Bronchial epithelial cell (primary cell): Measurements from ENCODE around the gene F12. TPM values are rescaled to one million over a fixed set of nuclear protein-coding genes. Genes with fewer than 3 reads are reported as not detected.

Experiments used
- DNase-seq: peaks from one replicate; pipeline ENCODE4 v3.0.0-alpha.2; 2010; ENCODE audit warnings: low read depth
- FAIRE-seq: peaks from 2 replicates; lab custom pipeline; 2011; peaks lifted over from hg19 to GRCh38; lab: Jason Lieb, UNC
- H3K27me3 ChIP-seq: 2 replicates; pipeline ENCODE4 v1.5.1; 2011; ENCODE audit warnings: low read length; ENCODE audit not compliant: control insufficient read depth, insufficient read depth
- H3K36me3 ChIP-seq: 2 replicates; pipeline ENCODE4 v1.5.1; 2011; ENCODE audit warnings: low read length; ENCODE audit not compliant: control insufficient read depth, insufficient read depth
- H3K4me3 ChIP-seq: 2 replicates; pipeline ENCODE4 v1.5.1; 2011; ENCODE audit warnings: mild to moderate bottlenecking, low read depth, low read length, control low read depth
- CTCF ChIP-seq: IDR thresholded peaks from 2 replicates; pipeline ENCODE4 v1.5.1; 2011; ENCODE audit warnings: mild to moderate bottlenecking, moderate library complexity, low read length, control low read depth, inconsistent platforms; ENCODE audit not compliant: insufficient read depth, severe bottlenecking
- total RNA-seq: library from RNA; depleted of rRNA; stranded (reverse); fragments of >200 nt; gene quantifications from 2 replicates; pipeline ENCODE4 v1.2.1, GENCODE V29; 2014

The F12 gene
- total RNA-seq, 1 donor from 2014 or later = 7.9 TPM

DNA sequence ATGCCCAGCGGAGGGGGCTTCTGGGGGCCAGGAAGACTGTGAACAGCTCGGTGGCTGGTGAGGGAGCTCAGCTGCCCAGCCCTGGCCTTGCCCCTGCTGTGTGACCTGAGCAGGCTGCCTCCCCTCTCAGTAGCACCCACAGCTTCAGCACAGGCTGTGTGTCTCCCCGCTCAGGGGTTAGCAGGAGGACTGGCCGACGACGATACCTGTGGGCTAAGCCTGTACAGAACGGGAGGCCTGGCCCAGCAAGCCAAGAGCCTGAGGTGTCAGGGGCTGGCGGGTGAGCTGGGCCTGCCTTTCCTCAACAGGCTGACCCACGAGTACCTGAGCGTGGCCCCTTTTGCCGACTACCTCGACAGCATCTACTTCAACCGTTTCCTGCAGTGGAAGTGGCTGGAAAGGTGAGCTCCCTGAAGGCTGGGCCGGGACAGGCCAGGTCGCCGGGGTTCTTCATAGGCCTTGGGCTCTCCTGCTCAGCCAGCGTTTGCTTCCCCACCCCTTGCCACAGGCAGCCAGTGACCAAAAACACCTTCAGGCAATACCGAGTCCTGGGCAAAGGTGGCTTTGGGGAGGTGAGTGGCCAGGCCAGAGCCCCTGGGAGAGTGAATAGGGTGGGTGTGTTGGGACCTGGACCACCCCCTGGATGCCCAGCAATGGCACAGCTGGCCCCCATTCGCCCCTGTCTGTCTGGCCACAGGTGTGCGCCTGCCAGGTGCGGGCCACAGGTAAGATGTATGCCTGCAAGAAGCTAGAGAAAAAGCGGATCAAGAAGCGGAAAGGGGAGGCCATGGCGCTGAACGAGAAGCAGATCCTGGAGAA lies 23.7 kb upstream of the F12 start:
- no peak for TF ChIP-seq CTCF
- Histone ChIP-seq H3K27me3 (no peaks in the 10 kb centered on the region), H3K36me3 (peaks cover 28% of the 10 kb centered on the region), H3K4me3 (no peak overlapping the region)
- no peak for FAIRE-seq
- no peak for DNase-seq

DNA sequence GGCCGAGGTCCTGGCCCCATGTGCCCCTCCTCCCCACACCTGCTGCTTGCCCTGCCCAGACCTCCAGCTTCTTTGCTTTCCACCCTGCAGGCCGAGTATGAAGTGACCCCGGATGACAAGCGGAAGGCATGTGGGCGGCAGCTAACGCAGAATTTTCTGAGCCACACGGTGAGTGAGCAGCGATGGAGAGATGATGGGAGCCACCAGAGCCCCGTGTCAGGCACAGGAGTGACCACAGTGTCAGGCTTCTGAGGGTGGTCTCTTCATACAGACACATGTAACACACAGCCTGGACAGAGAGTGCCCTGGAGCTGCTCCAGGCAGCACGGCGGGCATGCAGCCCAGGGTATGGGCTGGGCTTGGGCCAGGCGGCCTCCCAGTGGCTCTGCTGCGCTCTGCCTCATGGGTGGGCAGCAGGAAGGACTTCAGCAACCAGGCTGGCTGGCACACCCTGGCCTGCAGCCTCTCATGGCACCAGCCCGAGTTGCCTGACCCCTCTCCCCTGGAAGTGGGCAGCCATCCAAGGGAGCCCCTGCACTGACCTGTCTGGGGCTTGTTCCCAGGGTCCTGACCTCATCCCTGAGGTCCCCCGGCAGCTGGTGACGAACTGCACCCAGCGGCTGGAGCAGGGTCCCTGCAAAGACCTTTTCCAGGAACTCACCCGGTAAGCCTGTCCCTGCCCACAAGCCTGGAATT lies 22.9 kb upstream of the F12 start:
- no peak for TF ChIP-seq CTCF
- FAIRE-seq (no peak), DNase-seq (no peak)
- no peaks in the 10 kb centered on the region for H3K27me3 ChIP-seq
- H3K4me3 ChIP-seq = no peak overlapping the region
- H3K36me3 ChIP-seq = peaks cover 27% of the 10 kb centered on the region

DNA sequence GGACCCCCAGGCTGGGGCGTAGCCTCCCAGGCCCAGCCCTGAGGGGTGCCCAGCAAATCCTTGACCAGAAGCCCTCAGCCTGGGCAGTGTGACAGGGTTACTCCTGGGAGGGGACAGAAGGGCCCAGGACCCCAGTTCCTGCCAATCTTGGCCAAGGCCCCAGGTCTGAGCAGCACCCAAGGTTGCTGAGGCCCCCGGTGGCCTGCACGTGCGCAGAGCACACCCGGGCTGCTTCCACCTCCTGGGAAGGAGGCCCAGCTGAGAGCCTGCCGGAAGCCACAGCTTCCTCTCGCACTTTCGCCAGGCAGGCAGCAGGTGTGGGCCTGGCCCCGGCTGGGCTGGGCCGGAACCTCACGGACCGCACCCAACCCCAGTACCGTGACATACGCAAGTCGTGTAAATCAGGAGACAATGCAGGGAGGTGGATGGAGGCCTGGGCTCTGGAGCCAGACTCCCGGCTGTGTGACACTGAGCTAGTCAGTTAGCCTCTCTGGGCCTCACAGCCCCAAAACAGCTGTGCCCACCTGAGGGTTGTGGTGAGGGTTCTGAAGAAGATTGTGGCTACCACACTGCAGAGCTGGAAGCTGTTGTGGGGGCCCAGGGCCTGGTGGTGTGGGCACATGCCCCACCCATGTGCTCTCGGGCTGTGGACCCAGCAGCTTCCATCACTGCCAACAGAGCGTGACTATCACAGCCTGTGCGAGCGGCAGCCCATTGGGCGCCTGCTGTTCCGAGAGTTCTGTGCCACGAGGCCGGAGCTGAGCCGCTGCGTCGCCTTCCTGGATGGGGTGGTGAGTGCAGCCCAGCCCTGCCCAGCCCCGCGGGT lies 22.2 kb upstream of the F12 start:
- no peak for TF ChIP-seq CTCF
- no peak for DNase-seq
- FAIRE-seq = no peak
- Histone ChIP-seq H3K36me3 (peaks cover 26% of the 10 kb centered on the region), H3K4me3 (no peak overlapping the region), H3K27me3 (no peaks in the 10 kb centered on the region)

DNA sequence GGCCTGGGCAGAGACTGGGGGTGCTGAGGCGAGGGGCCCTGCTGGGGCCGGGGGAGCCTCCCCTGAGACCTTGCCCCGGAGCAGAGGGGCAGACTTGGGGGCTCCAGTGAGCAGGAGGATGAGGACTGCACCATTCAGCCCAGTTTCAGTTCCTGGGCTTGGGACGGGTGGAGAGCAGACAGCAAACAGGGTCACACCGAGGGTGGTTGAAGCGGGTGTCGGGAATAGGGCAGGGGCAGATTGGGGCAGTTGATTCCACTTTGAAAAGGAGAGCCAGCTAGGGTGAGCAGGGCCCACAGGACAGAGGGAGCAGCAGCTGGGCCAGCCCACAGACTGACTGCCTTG lies 21.6 kb upstream of the F12 start:
- DNase-seq (no peak), FAIRE-seq (no peak)
- TF ChIP-seq CTCF = no peak
- H3K4me3 ChIP-seq = no peak overlapping the region
- peaks cover 26% of the 10 kb centered on the region for H3K36me3 ChIP-seq
- no peaks in the 10 kb centered on the region for H3K27me3 ChIP-seq

GRCh38 chr5:177430140-177430951 lies 21.0 kb upstream of the F12 start:
- no peak overlapping the region for H3K4me3 ChIP-seq
- no peak for TF ChIP-seq CTCF
- FAIRE-seq (no peak), DNase-seq (peak; percentile 36)
- H3K27me3 ChIP-seq = no peaks in the 10 kb centered on the region
- H3K36me3 ChIP-seq = peaks cover 25% of the 10 kb centered on the region
